GM12873 (cell line): Measurements from ENCODE around the gene SSR2.
A peak's percentile ranks its signal among the peaks of the same experiment; 100 is the strongest.

Experiments
- CTCF ChIP-seq: IDR thresholded peaks from 2 replicates; pipeline ENCODE4 v1.5.1; 2012; ENCODE audit warnings: low read depth, mild to moderate bottlenecking, moderate library complexity, low read length, control low read depth; ENCODE audit not compliant: insufficient read depth; ENCODE audit errors: missing control alignments

Gene SSR2

GRCh38 chr1:156026588-156026987 is 5.8 kb upstream of the SSR2 start:
- no peak for TF ChIP-seq CTCF

- TF ChIP-seq CTCF, result peak; percentile 74
These were observed 5.1 kb upstream of the SSR2 start for GRCh38 chr1:156025876-156026275.

GRCh38 chr1:156024801-156025200 is 4.0 kb upstream of the SSR2 start:
- TF ChIP-seq CTCF, result no peak

GRCh38 chr1:156021954-156022353 is 1.2 kb upstream of the SSR2 start:
- TF ChIP-seq CTCF, result no peak

GRCh38 chr1:156021093-156021428 is 310 bp upstream of the SSR2 start:
- TF ChIP-seq CTCF, result no peak

- no peak for TF ChIP-seq CTCF
These were observed 832 bp downstream of the SSR2 start for GRCh38 chr1:156019946-156020292.

- no peak for TF ChIP-seq CTCF
These were observed 5.9 kb downstream of the SSR2 start for GRCh38 chr1:156014829-156015228.
